Measurements from ENCODE around the gene ARMC2. TPM values are rescaled to one million over a fixed set of nuclear protein-coding genes. Genes with fewer than 3 reads are reported as not detected.

The ARMC2 gene
- total and polyA plus RNA-seq, 2 experiments from 2014 or later: 0.97 to 4.4 TPM

DNA sequence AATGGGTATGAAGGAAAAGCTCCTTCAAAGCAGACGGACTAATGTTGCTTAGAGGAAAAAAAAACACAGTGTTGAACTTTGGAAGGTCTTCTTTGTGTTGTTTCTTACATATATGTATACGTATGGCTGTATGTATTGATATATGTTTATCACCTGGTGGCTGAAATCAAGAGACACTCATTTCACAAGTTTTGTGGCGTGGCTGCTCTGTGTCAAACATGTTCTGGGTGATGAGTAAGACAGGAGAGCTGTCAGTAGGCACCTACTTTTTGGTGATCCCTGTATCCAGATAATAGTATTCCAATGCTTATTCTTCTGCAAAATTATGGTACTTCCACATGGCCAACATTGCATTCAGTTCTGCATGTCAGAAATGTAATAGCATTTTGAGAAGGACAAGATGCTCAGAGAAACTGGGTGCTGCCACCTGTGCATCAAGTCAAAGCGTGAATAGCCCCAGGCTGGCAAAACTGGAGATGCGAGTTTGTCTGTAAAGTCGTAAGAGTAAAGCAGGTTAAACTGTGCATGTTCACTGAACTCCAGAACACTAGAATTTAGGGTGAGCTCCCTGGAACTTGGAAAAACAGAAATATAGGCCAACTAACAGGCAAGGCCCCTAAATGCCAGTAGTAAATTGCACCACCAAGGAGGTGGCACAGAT is 67.9 kb downstream of the ARMC2 start:
- WGBS, 2 experiments (ENCODE audit: low coverage in 1 of 2, low lambda C conversion rate in 2 of 2, missing lambda C conversion rate in 2 of 2): 72 to 76% methylated on average over 6 of the region's 6 CpGs
- in situ Hi-C loops (cut with MboI): no loop called here

DNA sequence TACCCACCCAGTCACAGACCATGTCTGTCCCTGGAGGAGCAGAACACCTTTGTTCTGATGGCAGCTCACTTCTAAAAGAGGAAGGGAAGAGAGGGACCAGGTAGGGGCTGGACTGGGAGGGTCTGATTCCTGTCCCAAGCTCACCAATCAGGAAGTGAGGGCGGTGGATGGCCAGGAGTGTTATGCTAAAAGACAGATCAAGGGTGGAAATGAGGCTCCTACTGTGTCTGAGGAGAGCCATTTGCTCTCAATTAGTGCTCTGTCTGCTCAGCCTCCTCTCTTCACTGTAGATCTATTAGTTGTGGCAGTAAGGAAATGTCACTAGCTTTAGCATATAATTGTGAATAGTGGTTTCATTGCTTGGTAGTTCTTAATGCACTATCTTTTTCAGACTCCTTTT is 72.5 kb downstream of the ARMC2 start:
- Histone ChIP-seq H3K27ac (no peak overlapping the region), H3K9me3 (ENCODE audit: low read depth) (no peaks in the 10 kb centered on the region), H3K9me2 (ENCODE audit: insufficient read depth) (no peaks in the 10 kb centered on the region), H3K9ac (no peak overlapping the region), H3K79me2 (ENCODE audit: insufficient read depth) (no peaks in the 10 kb centered on the region), H3F3A (ENCODE audit: insufficient read depth) (no peaks in the 10 kb centered on the region; the same call in 1 of the 2 replicates), H3K27me3 (replicated peaks; ENCODE audit: insufficient read depth) (no peaks in the 10 kb centered on the region), H2AFZ (no peak overlapping the region), H3K4me2 (ENCODE audit: unreplicated experiment) (no peak overlapping the region), H3K36me3 (ENCODE audit: low read depth) (no peaks in the 10 kb centered on the region), H3K4me1 (ENCODE audit: insufficient read depth) (peaks cover 10% of the 10 kb centered on the region; the same call in 1 of the 2 replicates), H3K4me3 (no peak overlapping the region), H4K20me1 (ENCODE audit: insufficient read depth) (no peaks in the 10 kb centered on the region)
- DNase-seq: no peak
- WGBS, 2 experiments (ENCODE audit: low coverage in 1 of 2, low lambda C conversion rate in 2 of 2, missing lambda C conversion rate in 2 of 2): 16 to 31% methylated on average over 1 of the region's 1 CpG
- in situ Hi-C loops (cut with MboI): no loop called here
- TF ChIP-seq EZH2 (IDR thresholded peaks at IDR 0.05; ENCODE audit: insufficient read depth, poor library complexity, severe bottlenecking) (no peak), EZH2phosphoT487 (IDR thresholded peaks at IDR 0.05; ENCODE audit: insufficient read depth, low read depth) (no peak)

More for the DNA sequence above, 67.9 kb downstream of the ARMC2 start:
- TF ChIP-seq EZH2 (IDR thresholded peaks at IDR 0.05; ENCODE audit: insufficient read depth, poor library complexity, severe bottlenecking): no peak
- TF ChIP-seq EZH2phosphoT487 (IDR thresholded peaks at IDR 0.05; ENCODE audit: insufficient read depth, low read depth): no peak
- no peak overlapping the region for H3K9ac ChIP-seq
- no peaks in the 10 kb centered on the region; the same call in 1 of the 2 replicates for H3F3A ChIP-seq (ENCODE audit: insufficient read depth)
- no peaks in the 10 kb centered on the region for H3K36me3 ChIP-seq (ENCODE audit: low read depth)
- H3K9me3 ChIP-seq (ENCODE audit: low read depth): no peaks in the 10 kb centered on the region
- H3K9me2 ChIP-seq (ENCODE audit: insufficient read depth): no peaks in the 10 kb centered on the region
- no peak overlapping the region for H3K27ac ChIP-seq
- no peaks in the 10 kb centered on the region for H4K20me1 ChIP-seq (ENCODE audit: insufficient read depth)
- no peak overlapping the region for H3K4me3 ChIP-seq
- H3K27me3 ChIP-seq (replicated peaks; ENCODE audit: insufficient read depth): no peaks in the 10 kb centered on the region
- H2AFZ ChIP-seq: no peak overlapping the region
- H3K4me1 ChIP-seq (ENCODE audit: insufficient read depth): peaks cover 2% of the 10 kb centered on the region; the same call in 1 of the 2 replicates
- H3K4me2 ChIP-seq (ENCODE audit: unreplicated experiment): no peak overlapping the region
- no peak for DNase-seq
- H3K79me2 ChIP-seq (ENCODE audit: insufficient read depth): no peaks in the 10 kb centered on the region

DNA sequence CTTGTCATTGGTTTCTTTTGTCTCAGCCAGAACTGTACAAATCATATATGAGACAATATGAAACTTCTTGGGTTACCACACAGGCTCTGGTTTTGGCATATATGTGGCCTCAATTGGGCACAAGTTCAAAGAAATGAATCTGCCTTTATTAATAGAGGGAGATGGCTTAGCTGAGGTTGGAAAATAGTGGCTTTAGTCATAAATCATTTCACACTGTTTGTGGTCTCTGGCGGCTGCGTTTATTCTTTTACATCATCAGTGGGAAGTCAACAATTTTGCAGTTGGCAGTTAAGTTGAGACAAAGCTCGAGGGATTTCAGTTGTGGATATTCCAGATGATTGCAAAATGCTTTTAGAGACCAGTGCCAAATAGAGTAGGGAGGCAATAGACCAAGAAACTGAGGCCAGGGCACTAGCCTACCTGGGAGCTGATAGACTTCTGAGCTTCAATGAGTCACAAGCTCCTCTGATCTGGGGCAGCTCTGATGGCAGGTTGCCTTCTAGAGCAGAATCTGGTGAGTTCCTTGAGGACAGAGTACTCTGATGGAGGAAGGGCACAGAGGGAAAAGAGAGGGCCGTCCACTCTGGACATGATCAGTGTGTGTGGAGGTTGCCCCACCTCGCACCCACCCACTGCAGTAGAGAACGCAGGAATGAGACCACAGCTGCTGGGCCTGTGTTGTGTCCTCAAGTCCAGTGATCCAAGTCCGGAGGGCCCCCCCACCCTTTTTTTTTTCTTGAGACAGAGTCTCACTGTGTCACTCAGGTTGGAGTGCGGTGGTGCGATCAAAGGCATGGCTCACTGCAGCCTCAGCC is 73.5 kb downstream of the ARMC2 start:
- DNase-seq: peak; percentile 71
- WGBS, 2 experiments (ENCODE audit: low coverage in 1 of 2, low lambda C conversion rate in 2 of 2, missing lambda C conversion rate in 2 of 2): 62 to 65% methylated on average over 9 of the region's 9 CpGs
- Histone ChIP-seq H3K4me1 (ENCODE audit: insufficient read depth) (peaks cover 10% of the 10 kb centered on the region; the same call in 1 of the 2 replicates), H3K36me3 (ENCODE audit: low read depth) (no peaks in the 10 kb centered on the region), H3K9me2 (ENCODE audit: insufficient read depth) (no peaks in the 10 kb centered on the region), H3K4me2 (ENCODE audit: unreplicated experiment) (no peak overlapping the region), H3K27ac (no peak overlapping the region), H3K27me3 (replicated peaks; ENCODE audit: insufficient read depth) (no peaks in the 10 kb centered on the region), H3K9me3 (ENCODE audit: low read depth) (no peaks in the 10 kb centered on the region), H3K9ac (no peak overlapping the region), H3F3A (ENCODE audit: insufficient read depth) (no peaks in the 10 kb centered on the region; the same call in 1 of the 2 replicates), H3K79me2 (ENCODE audit: insufficient read depth) (no peaks in the 10 kb centered on the region), H2AFZ (no peak overlapping the region), H3K4me3 (no peak overlapping the region), H4K20me1 (ENCODE audit: insufficient read depth) (no peaks in the 10 kb centered on the region)
- 0 out of 2 replicates have a peak, but pooled peaks have one; percentile 44 for TF ChIP-seq EZH2phosphoT487 (IDR thresholded peaks at IDR 0.05; ENCODE audit: insufficient read depth, low read depth)
- no peak for TF ChIP-seq EZH2 (IDR thresholded peaks at IDR 0.05; ENCODE audit: insufficient read depth, poor library complexity, severe bottlenecking)
- in situ Hi-C loops (cut with MboI): no loop called here

DNA sequence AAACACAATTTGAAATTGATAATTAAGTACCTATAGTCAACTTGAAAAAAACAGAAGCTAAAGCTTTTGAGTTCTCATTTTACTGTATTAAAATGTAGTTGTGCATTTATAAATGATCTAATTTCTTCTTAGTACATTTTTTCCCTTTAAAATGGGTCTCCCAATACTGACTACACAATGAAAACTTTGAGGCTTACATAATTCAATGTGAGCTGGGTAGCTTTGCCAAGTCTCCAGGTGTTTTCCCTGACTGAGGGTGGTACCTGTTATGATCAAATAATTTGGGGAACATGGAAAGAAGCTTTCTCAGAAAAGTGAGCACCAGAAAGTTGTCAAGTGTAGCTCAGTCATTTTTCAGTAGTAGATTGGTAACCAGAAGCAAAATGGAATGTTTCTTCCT is 74.3 kb downstream of the ARMC2 start:
- H2AFZ ChIP-seq: no peak overlapping the region
- H3K27me3 ChIP-seq (replicated peaks; ENCODE audit: insufficient read depth): no peaks in the 10 kb centered on the region
- no peaks in the 10 kb centered on the region for H3K79me2 ChIP-seq (ENCODE audit: insufficient read depth)
- H3K4me2 ChIP-seq (ENCODE audit: unreplicated experiment): no peak overlapping the region
- H3K4me3 ChIP-seq: no peak overlapping the region
- H3K4me1 ChIP-seq (ENCODE audit: insufficient read depth): peaks cover 10% of the 10 kb centered on the region; the same call in 1 of the 2 replicates
- H3K27ac ChIP-seq: no peak overlapping the region
- H3K9me2 ChIP-seq (ENCODE audit: insufficient read depth): no peaks in the 10 kb centered on the region
- no peaks in the 10 kb centered on the region for H3K36me3 ChIP-seq (ENCODE audit: low read depth)
- H3F3A ChIP-seq (ENCODE audit: insufficient read depth): no peaks in the 10 kb centered on the region; the same call in 1 of the 2 replicates
- no peak for DNase-seq
- no peak overlapping the region for H3K9ac ChIP-seq
- no peaks in the 10 kb centered on the region for H3K9me3 ChIP-seq (ENCODE audit: low read depth)
- TF ChIP-seq EZH2phosphoT487 (IDR thresholded peaks at IDR 0.05; ENCODE audit: insufficient read depth, low read depth) (no peak), EZH2 (IDR thresholded peaks at IDR 0.05; ENCODE audit: insufficient read depth, poor library complexity, severe bottlenecking) (no peak)
- no peaks in the 10 kb centered on the region for H4K20me1 ChIP-seq (ENCODE audit: insufficient read depth)
- in situ Hi-C loops (cut with MboI): no loop called here

Data from GM23248 (cell line).